Spleen (tissue), 7 donors: Measurements from ENCODE around the gene FAIM2.

Experiments used
- POLR2A ChIP-seq, 3 donors: fragments of 450-650 bp; IDR thresholded peaks; one replicate each; pipeline ENCODE4 v1.5.1; 2017; ENCODE audit warnings: antibody characterized with exemption in 3 of 3, mild to moderate bottlenecking in 1 of 3
- POLR2AphosphoS5 ChIP-seq, 3 donors: sonication (generic); formaldehyde crosslinking; IDR thresholded peaks; one replicate each; pipeline ENCODE4 v1.5.1; 2017; ENCODE audit warnings: antibody characterized with exemption in 3 of 3
- TF ChIP-seq, protein P1 (sequence below), 11 experiments: fragments of 200-600 bp in 7 of 11; fragments of 450-650 bp in 4 of 11; sonication (generic) in 4 of 11; IDR thresholded peaks in 8 of 11; conservative IDR thresholded peaks in 3 of 11; 1 replicate in 7 of 11; 2 replicates in 4 of 11; pipeline versions ENCODE4 v1.4.0 to v1.8.0; 2016 to 2021; ENCODE audit warnings: antibody characterized with exemption in 11 of 11, inconsistent platforms in 4 of 11, mild to moderate bottlenecking in 1 of 11
- donor health status: DM: no; HTN: no; CAD: no; lungs with moderate emphysema.
- donor health status: DM: no; HTN: no; CAD: no.
- donor health status: DM: no; HTN: no; CAD: no.

DNA sequence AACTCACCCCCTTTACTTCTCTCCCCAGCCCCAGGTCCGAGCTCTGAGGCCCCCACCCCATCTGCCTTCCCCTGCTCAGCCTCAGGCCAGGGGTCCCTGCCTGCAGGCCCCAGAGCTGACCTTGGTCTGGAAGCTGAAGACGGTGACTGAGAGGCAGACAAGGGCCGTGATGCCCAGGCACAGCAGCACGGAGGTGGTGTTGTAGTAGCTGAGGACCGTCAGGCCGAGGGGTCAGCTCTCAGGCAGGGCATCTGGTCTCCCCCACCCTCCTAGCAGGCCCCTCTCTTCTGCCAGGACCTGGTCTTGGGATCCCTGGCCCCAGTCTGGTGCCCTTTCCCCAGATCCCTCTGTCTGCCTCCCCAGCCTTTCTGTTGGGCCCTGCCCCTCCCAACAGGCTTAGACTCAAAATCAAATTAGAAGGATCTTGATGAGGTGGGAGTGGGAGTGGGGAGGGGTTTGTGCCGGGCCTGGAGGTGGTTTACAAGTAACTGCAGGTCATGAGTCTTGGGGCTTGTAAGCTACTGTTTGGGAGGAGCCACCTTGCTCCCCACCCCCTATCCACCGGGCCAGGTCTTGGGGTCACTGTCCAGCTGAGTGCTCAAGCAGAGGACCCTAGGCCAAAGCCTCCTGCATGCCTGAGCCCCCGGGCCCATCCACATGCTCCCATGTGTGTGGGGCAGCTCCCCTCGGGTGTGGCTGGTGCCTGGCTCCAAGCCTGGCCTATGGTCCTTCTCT is 14.2 kb downstream of the FAIM2 start:
- TF ChIP-seq, protein P1, sequence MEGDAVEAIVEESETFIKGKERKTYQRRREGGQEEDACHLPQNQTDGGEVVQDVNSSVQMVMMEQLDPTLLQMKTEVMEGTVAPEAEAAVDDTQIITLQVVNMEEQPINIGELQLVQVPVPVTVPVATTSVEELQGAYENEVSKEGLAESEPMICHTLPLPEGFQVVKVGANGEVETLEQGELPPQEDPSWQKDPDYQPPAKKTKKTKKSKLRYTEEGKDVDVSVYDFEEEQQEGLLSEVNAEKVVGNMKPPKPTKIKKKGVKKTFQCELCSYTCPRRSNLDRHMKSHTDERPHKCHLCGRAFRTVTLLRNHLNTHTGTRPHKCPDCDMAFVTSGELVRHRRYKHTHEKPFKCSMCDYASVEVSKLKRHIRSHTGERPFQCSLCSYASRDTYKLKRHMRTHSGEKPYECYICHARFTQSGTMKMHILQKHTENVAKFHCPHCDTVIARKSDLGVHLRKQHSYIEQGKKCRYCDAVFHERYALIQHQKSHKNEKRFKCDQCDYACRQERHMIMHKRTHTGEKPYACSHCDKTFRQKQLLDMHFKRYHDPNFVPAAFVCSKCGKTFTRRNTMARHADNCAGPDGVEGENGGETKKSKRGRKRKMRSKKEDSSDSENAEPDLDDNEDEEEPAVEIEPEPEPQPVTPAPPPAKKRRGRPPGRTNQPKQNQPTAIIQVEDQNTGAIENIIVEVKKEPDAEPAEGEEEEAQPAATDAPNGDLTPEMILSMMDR (IDR thresholded peaks at IDR 0.05 in 8 of 11, conservative IDR thresholded peaks at IDR 0.05 in 3 of 11): no peak
- TF ChIP-seq POLR2AphosphoS5 (IDR thresholded peaks at IDR 0.05): no peak
- no peak for TF ChIP-seq POLR2A (IDR thresholded peaks at IDR 0.05)
